Tibial nerve (tissue), 4 donors: Measurements from ENCODE around the gene DLGAP3.

Experiments
- EP300 ChIP-seq, 2 donors: sonication (generic); formaldehyde crosslinking; IDR thresholded peaks; one replicate each; pipeline ENCODE4 v1.6.1; 2017; ENCODE audit warnings: antibody characterized with exemption in 2 of 2, mild to moderate bottlenecking in 1 of 2
- POLR2A ChIP-seq, 2 donors: fragments of 450-650 bp; IDR thresholded peaks; one replicate each; pipeline ENCODE4 v1.6.1; 2017; ENCODE audit warnings: antibody characterized with exemption in 2 of 2, mild to moderate bottlenecking in 2 of 2, moderate library complexity in 2 of 2
- TF ChIP-seq, protein P1 (sequence below), 5 experiments: fragments of 200-600 bp in 3 of 5; fragments of 450-650 bp in 2 of 5; sonication (generic) in 3 of 5; IDR thresholded peaks; one replicate each; pipeline ENCODE4 v1.5.1; 2016 to 2019; ENCODE audit warnings: antibody characterized with exemption in 5 of 5, mild to moderate bottlenecking in 3 of 5, moderate library complexity in 2 of 5

DNA sequence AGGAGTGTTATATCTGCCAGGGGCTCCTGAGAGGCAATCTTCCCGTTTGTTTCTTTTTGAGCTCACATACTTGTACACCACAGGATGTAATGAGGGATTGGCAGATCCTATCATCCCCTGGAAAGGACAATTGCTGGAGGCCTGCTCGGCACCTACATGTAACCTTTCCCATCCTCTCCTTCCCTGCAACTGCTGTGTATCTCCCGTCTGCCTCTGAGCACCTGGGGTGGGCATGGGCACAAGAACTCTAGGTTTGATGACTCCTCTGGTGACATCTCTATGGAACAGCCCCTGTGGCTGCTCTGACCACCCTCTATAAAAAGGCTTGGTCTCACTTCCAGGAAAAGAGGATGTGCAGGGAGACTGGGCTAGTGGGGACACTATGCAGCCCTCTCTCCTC is 44.9 kb downstream of the DLGAP3 start:
- TF ChIP-seq EP300 (IDR thresholded peaks at IDR 0.05) = no peak
- TF ChIP-seq, protein P1, sequence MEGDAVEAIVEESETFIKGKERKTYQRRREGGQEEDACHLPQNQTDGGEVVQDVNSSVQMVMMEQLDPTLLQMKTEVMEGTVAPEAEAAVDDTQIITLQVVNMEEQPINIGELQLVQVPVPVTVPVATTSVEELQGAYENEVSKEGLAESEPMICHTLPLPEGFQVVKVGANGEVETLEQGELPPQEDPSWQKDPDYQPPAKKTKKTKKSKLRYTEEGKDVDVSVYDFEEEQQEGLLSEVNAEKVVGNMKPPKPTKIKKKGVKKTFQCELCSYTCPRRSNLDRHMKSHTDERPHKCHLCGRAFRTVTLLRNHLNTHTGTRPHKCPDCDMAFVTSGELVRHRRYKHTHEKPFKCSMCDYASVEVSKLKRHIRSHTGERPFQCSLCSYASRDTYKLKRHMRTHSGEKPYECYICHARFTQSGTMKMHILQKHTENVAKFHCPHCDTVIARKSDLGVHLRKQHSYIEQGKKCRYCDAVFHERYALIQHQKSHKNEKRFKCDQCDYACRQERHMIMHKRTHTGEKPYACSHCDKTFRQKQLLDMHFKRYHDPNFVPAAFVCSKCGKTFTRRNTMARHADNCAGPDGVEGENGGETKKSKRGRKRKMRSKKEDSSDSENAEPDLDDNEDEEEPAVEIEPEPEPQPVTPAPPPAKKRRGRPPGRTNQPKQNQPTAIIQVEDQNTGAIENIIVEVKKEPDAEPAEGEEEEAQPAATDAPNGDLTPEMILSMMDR (IDR thresholded peaks at IDR 0.05) = no peak
- TF ChIP-seq POLR2A (IDR thresholded peaks at IDR 0.05) = no peak
